HG03135 (cell line): Measurements from ENCODE around the gene PRDX1.

Experiments
- ATAC-seq: cut with Tn5 transposase; IDR thresholded peaks from one replicate; pipeline ENCODE4 v1.9.1; 2021; ENCODE audit warnings: mild to moderate bottlenecking, moderate library complexity; ENCODE audit not compliant: unreplicated experiment

PRDX1 gene

DNA sequence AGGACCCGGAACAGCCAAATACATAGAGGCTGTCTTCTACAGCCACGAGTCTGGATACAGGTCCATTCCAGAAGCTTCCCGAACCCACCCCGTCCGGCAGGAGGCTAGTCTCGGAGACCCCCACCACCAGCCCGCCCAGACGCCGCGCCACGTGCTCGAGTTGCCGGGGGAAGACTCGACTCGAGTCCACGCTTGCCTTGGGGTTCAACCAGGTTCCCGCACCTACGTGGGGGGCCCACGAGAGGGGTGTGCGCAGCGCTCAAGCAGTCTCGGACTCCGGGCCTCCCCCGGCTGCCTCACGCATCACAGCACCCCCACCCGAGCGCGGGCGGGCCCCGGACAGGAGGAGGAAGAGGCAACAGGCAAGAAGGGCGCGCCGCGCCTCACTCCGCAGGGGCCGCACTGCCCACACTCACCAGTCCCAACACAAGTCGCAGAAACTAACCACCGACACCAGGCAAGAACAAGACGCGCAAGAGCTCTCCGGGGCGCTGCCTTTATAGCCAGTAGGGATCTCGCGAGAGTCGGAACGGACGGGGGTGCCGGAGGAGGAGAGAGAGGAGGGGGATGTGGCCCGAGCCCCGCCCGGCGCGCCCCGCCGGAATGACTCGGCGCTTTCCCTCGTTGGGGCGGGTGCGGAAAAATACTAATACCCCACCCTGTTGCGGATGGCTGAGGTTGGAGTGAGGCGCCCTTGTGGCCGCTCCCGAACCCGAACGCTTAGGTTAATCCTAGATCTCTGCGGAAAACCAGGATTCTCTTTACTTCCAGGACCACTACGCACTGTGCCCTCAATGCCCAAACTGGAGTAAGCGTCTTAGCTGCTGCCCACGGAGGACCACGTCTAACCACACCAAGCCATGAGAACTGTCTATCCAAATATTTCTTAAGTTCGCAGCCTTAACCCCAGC is at the start of gene PRDX1:
TSS of gene PRDX1 (minus strand) at position 472 of the 911 bp plus-strand sequence. CDS start 2,841 bp downstream, outside the sequence.
- peak; percentile 80 for ATAC-seq

- no peak for ATAC-seq
Measured at GRCh38 chr1:45570631-45571030, 48.9 kb upstream of the PRDX1 start.

- no peak for ATAC-seq
Measured at GRCh38 chr1:45569962-45570581, 48.4 kb upstream of the PRDX1 start.

DNA sequence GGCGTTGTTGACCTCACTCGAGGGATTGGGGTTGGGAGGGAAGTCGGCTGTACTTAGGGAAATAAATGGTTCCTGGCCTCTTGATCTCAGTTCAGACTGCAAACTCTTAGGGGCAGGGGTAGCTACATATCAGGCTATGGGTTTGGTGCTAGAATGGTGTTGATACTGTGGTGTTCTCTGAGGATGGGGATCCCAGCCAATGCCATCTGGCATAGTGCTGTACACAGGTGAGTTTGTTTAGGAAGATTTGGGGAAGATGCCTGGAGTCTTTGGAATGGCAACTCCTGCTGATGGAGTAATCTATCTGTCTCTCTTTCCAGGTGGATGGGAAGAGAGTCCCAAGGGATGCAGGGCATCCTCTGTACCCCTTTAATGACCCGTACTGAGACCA is 47.9 kb upstream of the PRDX1 start:
- no peak for ATAC-seq

GRCh38 chr1:45568421-45568820 is 46.7 kb upstream of the PRDX1 start:
- no peak for ATAC-seq

GRCh38 chr1:45567911-45568310 is 46.2 kb upstream of the PRDX1 start:
- no peak for ATAC-seq

DNA sequence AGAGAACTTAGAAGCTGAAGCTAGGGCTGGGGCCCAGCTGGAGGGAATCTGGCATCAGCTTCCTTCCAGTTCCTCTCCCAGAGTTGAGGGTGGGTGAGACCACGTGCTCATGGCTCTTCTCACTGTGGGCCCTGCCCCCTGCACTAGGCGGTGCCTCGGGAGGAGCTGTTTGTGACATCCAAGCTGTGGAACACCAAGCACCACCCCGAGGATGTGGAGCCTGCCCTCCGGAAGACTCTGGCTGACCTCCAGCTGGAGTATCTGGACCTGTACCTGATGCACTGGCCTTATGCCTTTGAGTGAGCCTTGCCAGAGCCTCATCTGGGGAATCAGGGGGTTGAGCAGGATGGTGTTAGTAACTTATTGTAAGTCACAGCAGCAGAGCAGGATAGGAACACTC is 45.0 kb upstream of the PRDX1 start:
- no peak for ATAC-seq

DNA sequence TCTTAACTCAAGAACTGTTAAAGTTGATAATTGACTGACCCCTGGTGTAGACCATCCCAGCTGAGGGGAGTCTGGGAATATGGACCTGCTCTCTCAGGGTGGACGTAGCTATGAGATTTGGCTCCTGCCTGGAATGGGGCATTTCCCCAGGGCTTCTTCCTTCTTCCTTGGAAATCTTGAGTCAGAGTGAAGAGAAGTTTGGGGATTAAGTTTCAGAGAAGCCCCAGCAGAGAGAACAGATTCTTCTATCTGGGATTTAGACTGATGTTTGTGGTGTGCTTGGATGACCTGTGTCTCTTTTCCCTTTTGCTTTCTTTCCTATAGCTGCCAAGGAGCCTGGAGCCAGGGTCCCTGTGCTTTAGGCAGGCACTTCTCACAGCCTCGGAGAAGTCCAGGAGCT is 42.2 kb upstream of the PRDX1 start:
- ATAC-seq, result no peak

DNA sequence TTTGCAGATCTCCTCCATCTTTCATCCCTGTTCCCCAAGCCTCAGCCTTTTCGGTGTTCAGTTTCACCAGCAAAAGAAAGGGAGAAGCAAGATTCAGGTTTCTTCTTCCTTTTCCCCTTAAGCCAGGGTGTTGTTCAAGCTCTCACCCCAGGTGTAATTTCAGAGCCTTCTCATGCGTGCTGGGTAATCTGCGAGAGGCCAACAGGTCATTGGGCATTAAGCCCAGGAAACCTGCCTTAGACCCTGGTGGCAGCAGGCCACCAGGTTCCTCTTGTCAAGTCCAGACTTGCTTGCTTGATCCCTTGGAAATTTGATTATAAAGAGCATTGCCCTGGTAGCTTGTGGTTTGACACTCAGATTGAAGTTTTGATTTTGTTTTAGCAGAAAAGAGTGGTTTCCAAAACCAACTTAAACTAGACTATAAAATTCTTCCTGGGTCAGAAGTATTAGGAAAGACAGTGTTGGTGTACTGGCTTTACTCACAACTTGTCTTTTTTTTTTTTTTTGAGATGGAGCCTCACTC is 35.8 kb upstream of the PRDX1 start:
- no peak for ATAC-seq

DNA sequence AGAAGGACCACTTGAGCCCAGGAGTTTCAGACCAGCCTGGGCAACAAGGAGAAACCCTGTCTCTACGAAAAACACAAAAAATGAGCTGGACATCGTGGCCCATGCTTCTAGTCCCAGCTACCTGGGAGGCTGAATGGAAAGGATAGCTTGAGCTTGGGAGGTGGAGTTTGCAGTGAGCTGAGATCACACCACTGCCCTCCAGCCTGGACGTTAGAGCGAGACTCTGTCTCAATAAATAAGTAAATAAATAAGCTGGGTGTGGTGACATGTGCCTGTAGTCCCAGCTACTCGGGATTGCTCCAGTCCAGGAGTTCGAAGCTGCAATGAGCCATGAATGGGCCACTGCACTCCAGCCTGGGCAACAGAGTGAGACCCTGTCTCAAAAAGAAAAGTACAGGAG is 32.5 kb upstream of the PRDX1 start:
- ATAC-seq, result no peak

DNA sequence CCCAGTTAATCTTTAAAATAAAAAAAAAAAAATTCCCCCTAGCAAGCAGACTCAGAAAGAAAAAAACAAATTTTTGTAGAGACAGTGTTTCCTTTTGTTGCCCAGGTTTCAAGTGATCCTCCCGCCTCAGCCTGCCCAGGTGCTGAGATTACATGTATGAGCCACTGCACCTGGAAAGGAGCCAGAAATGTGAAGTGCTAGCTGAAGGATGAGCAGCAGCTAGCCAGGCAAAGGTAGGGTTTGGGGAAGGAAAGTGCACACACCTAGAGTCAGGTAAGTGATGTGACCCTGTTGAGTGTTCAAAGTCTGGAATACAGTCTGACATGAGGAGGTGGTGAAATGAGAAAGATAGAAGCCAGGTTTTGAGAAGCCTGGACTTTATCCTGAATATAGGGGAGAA is 30.6 kb upstream of the PRDX1 start:
- no peak for ATAC-seq

GRCh38 chr1:45551684-45552083 is 30.0 kb upstream of the PRDX1 start:
- no peak for ATAC-seq

GRCh38 chr1:45550401-45551351 is 29.0 kb upstream of the PRDX1 start, which contains the start of gene AKR1A1:
Gene AKR1A1 (plus strand): TSS chr1:45550826. CDS start chr1:45561795, 10,969 bp downstream.
- ATAC-seq, result peak; percentile 80

GRCh38 chr1:45545553-45546310 is 24.0 kb upstream of the PRDX1 start:
- ATAC-seq, result peak; percentile 2

DNA sequence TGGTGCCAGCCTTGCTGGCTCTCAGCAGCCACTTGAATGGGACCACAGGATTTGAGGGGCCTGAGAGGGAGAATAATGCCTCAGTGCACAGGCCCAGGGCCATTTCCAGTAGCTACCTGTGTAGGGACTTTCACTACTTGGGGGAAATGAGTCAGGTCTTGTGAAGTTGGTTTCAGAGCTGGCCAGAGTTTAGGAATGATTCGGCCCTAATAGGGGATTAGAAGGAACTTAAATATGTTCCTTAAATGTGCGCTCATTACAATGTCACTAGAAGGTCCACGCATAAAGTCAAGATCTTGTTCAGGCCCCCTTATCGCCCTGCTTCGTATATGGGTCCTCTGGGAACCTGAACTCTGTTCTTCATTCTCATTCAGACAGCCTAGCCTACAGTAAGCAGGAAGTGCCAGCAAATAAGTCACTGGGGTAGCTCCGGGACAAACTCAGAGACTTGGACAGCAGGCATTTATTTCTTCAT is 23.4 kb upstream of the PRDX1 start:
- peak; percentile 47 for ATAC-seq

DNA sequence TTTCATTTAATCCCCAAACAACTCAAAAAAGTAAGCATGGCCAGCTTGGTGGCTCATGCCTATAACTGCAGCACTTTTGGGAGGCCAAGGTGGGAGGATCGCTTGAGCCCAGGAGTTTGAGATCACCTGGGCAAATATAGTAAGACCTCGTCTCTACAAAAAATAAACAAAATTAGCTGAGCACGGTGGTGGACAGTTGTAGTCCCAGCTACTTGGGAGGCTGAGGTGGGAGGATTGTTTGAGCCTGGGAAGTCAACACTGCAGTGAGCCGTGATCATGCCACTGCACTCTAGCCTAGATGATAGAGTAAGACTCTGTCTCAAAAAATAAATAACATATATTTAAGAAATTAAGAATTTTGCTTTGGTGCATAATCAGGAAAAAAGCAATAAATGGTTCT is 22.8 kb upstream of the PRDX1 start:
- no peak for ATAC-seq

DNA sequence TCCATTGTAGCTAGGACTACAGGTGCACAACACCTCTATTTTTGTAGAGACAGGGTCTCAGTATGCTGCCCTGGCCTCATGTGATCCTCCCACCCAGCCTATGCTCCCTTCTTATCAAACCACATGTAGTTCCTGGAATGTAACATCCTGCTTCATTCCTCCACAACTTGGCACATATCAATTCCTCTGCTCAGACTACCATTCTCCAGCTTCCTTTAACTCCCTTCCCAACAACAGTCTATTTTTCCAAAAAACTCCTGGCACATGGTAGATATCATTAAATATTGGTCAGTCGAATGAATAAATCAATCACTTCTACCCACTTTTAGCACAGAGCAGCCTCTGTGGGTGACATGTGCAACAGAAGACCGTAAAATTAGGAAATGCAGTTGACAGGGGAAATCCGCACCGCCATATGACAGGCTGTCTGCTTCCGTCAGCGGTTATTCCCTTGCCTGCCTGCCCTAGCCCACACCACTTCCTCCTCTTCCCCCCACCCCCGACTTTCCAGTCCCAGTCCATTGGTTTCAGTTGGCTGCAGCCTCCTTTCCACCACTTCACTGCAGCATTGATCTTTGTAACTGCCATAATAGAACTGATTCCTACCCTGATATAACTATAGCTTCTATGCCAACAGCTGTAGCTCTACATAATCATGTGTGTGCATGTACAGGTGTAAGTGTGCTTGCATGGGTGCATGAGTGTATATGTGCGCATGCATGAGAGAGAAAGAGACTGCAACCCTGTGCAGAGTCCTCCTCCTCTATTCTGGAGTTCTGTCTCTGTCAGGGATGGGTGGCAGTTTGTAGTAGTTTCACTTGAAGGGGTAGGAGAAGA is 22.1 kb upstream of the PRDX1 start:
- ATAC-seq, result no peak

GRCh38 chr1:45542591-45542990 is 20.9 kb upstream of the PRDX1 start:
- ATAC-seq, result no peak

- no peak for ATAC-seq
Measured at GRCh38 chr1:45541193-45541592, 19.5 kb upstream of the PRDX1 start.
